DMS53 (cell line): ENCODE results near the gene RNF11.
"Not testable (repeated sequence)": the region's sequence is repeated elsewhere in the genome, so short reads cannot be mapped to it uniquely, and the experiment has no call there.

Experiments
- DNase-seq: peaks from one replicate; lab custom pipeline; 2025; lab: John Stamatoyannopoulos, UW

The RNF11 gene

DNA sequence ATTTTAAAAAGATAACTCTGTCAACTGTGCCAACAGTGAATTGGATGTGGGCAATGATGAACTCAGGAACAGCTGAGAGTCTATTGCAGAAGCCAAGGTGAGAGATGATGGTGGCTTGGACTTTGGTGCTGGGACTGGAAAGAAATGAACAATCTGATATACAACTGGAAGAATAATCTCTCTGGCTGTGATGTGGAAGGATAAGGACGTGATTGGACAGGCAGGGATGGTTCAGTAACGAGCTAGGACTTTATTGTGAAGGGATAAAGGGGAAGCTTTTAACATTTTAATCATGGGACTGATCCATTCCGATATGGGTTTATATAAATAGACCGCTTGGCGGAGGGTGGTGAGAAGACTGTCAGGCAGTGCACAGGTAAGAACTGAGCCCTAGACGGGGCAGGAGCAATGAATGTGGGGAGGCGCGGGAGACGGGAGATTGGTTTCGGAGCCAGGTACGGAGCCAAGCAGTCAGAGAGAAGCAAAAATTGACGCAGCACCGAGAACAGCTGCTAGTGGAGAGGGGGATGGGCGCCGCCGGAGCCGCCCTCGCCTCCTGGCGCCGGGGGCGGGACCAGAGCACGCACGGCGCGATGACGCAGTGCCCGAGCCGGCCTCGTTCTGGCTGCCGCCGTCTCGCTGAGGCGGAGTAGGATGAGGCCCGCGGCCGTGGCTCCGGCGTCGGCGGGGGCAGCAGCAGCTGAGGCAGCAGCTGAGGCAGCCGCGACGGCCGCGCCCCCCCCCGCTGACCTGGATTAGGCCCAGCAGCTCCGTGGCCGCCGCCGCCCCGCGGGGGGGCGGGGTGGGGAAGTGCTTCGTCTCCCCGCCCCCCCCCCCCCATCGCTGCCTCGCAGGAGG, at the start of gene RNF11:
RNF11 (plus strand) TSS at position 601 of the 858 bp plus-strand sequence. CDS start 484 bp downstream, outside the sequence.
- DNase-seq: peak; percentile 100

- no peak for DNase-seq
Measured at GRCh38 chr1:51188230-51188629, 47.8 kb upstream of the RNF11 start.

DNA sequence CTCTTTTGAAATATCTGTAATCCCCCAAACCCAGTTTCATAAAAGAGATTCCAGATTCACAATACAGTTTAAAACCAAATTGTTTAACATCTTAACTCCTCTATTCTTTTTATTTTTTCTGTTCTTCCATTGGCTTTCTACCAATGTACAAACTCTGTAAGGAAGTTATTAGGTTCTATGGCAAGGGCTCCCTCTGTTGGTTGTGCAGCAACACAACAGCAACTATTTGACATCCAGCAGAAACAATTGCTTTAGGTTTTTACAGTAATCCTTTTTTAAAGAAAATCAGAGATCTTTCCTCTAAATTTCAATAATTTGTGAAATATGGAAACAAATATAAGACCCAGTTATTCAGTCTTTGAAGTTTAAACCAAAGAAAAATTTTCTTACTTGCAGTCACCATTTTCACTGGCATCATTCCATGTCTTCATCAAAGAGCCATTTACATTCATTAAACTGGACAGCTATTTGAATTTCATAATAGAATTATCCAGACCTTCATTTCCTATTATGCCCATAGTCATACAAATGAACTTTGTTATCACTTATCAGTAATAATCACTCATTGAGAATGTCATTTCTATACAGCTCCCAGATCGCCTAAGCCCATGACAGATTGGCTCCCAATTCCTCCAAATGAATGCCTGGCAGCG, 46.5 kb upstream of the RNF11 start:
- DNase-seq: peak; percentile 89

DNA sequence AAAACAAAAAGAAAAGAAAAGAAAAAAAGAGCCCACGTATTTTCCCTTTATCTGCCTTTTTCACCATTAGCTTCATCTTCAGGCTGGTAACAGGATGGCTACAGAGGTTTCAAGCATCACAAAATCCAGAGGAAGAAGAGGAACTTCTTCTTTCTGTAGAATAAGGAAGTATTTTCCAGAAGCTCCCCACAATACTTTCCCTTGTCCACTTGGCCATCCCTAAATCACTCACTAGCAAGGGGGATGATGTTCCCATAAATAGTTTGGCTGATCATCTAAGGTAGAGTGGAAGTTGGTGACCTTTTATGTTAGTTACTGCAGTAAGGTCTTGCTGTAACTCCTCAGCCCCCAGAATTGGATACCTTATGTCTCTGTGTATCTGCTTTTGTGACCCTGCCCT, 45.1 kb upstream of the RNF11 start:
- no peak for DNase-seq

DNA sequence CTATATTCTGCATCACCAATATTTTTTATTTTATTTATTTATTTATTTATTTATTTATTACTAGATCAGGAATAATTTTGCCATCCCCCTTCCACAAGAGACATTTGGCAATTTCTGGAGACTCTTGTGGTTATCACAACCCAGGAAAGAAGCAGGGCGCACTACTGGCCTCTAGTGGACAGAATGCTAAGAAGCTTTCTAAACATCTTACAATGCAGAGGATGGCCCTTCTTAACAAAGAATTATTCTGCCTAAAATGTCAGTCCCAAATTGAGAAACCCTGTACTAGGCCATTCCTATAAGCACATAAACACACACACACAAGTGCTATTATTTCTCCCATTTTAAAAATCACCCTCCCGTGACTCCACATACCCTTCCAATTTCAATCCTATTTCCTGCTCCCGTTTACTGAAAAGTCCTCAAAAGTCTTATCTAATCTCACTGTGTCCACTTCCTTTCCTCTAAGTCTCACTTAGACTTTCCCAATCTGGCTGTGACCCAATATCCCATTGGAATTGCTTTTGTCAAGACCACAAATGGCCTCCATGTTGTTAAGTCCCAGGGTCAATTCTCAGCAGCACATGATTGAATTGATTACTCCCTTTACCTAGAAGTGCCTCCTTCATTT, 43.7 kb upstream of the RNF11 start:
- peak; percentile 85 for DNase-seq

DNA sequence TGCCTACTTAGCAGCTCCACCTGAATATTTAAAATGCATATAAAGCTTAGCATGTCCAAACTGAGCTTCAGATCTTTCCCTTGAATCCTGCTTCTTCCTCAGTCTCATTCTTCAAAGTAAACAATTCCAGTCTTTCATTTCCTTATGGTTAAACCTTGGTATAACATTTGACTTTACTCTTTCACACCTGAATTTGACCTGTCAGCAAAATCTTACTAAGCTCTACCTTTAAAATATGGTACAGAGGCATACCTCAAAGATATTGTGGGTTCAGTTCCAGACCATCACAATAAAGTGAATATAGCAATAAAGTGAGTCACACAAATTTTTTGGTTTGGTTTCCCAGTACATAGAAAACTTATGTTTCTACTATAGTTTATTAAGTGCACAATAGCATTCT, 42.5 kb upstream of the RNF11 start:
- no peak for DNase-seq

DNA sequence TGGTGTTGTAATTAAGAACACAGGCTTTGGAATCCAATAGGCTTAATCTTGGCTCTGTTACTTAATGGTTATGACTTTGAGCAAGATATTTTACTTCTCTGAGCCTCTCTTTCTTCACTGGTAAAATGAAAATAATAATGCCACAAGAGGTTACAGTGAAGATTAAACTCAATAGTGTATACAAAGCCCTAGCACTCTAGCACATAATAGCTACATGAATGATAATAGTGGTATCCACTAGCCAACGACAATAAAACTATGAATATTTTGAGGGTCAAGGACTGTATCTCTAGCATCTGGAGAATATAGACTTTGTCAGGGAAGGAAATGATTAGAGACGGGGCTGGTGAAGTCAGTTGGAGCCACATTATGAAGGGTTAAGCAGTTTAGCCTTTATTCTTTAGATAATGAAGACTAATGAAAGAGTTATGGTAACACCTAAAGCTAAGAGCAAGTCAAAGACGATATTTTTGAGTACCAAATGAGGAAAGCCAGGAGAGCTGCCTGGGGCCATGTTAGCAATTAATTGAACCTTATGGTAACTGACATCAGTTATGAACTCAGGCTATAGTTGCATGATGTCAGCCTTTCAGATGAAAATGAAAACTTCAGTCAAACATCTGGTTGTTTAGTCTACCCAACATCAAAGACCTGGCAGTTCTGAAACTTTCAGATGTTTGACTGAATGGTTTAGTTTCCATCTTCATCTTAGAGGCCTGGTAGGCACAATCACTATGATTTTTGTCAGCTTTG, 32.8 kb upstream of the RNF11 start:
- DNase-seq: no peak

DNA sequence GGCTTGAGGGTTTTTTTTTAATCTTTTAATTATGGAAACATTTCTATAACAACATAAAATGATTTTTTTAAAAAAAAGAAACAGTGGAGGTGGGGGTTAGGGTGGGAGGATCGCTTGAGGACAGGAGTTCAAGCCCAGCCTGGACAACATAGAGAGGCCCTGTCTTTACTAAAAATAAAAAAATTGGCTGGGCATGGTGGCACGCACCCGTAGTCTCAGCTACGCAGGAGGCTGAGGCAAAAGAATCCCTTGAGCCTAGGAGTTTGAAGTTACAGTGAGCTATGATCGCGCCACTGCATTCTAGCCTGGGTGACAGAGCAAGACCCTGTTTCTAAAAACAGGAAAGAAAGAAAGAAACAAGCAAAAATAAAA, 32.2 kb upstream of the RNF11 start:
- DNase-seq: no peak

GRCh38 chr1:51210055-51210454, 26.0 kb upstream of the RNF11 start:
- no peak for DNase-seq

GRCh38 chr1:51210676-51211075, 25.4 kb upstream of the RNF11 start:
- no peak for DNase-seq

GRCh38 chr1:51214615-51215131, 21.4 kb upstream of the RNF11 start:
- DNase-seq: no peak

GRCh38 chr1:51215169-51215568, 20.9 kb upstream of the RNF11 start:
- DNase-seq: no peak

DNA sequence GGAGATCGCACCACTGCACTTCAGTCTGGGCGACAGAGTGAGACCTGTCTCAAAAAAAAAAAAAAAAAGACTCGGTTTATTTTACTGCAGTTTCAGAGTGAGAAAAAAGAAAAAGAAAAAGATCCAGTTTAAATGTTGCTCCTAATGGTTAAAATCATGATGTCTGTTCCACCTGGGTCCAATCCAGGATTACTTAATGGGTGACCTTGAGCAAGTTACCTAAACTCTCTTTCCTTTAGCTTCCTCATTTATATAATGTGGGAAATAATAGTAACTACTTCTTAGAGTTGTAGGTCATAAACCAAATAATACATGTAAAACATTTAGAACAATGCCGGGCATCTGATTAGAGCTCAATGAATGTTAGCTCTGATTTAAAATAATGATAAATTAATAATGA, 19.4 kb upstream of the RNF11 start:
- DNase-seq: no peak

GRCh38 chr1:51217101-51217500, 19.0 kb upstream of the RNF11 start:
- DNase-seq: peak; percentile 35

DNA sequence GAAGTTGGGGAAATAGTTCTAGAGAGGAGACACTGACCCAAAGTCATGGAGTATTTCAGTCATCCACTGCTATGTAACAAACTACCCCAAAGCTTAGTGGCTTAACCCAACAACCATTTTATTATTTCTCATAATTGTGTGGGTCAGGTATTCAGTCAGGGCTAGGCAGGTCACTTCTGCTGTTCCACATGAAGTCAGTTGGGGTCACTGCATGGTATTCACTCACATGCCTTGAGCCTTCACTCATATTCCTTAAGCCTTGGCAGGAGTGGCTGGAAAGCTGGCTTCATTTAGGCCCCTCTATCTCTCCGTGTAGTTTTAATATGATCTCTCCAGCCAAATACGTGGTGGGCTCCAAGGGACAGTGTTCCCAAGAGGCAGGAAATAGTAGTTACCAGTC, 17.5 kb upstream of the RNF11 start:
- no peak for DNase-seq

- DNase-seq: no peak
Measured at GRCh38 chr1:51219022-51219421, 17.1 kb upstream of the RNF11 start.

DNA sequence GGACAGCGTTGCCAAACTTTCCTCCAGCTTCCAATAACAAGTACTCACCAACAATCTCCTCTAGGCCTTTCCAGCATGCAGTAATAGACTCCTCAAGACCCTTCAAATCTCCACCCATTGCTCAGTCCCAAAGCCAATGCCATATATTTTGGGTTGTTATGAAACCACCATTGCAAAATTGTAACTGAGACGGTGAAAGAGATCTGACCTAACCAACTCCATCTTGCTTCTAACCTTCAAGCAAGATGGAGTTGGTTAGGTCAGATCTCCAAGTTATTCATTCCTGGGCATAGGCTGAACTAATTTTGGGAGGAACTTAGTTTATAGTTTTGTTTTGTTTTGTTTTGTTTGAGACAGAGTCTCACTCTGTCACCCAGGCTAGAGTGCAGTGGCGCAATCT, 14.5 kb upstream of the RNF11 start:
- not testable (repeated sequence) for DNase-seq

GRCh38 chr1:51222136-51222787, 13.8 kb upstream of the RNF11 start:
- no peak for DNase-seq

- DNase-seq: no peak
Measured at GRCh38 chr1:51222809-51223208, 13.3 kb upstream of the RNF11 start.

GRCh38 chr1:51224255-51224654, 11.8 kb upstream of the RNF11 start:
- no peak for DNase-seq

GRCh38 chr1:51227231-51227960, 8.7 kb upstream of the RNF11 start:
- DNase-seq: not testable (repeated sequence)
